Hepatic stellate cell (primary cell): Measurements from ENCODE around the gene PDP2.
A peak's percentile ranks its signal among the peaks of the same experiment; 100 is the strongest.
"Not testable (repeated sequence)": the region's sequence is repeated elsewhere in the genome, so short reads cannot be mapped to it uniquely, and the experiment has no call there.

Source experiments
- DNase-seq: peaks from one replicate; pipeline ENCODE4 v3.0.0; 2011; ENCODE audit warnings: low spot score

The PDP2 gene

DNA sequence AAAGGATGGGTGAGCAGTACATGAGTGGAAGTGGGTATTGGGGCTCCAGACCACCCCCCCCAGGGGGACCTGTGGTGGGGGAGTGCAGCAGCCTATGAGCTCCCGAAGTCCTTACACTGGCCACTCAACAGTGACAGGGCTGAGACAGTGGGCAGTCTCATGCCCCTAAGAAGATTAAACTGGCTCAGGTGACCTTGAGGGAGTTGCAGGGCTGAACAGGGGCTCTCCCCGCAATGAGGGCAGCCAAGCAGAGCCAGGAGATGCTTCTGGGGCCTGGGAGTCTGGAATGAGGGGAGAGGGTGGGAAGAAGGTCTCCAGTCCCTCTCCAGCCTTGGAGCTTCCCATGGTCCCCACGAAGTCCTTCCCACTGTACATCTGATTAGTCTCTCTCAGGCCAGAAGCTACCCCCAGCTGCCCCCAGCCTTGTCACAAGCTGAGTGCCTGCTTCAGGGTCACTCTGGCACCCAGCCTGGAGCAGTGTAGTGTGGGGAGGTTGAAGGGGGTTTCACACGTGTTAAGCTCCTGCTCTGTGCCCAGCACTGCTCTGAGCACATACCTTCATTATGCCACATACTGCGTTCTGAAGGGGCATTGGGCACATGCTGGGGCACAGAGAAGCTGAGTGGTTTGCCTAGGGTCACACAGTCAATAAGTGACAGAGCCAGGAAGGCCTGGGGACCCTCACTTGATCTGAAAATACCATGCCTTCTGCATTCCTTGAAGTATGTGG lies 39.4 kb downstream of the PDP2 start:
- DNase-seq = no peak

DNA sequence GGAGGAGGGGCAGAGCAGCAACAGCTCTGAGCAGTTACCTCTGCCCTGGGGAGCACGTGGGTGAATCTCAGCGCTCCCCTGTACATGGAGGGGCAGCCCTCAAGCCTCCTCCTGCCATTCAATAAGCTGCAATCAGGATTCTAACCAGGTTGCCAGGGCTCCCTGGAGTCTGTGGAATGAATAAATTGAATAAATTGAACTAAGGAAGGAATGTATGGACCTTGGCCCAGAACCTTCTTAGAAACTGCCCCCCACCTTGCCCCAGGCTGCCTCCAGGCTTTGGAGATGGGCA lies 39.9 kb downstream of the PDP2 start:
- no peak for DNase-seq

DNA sequence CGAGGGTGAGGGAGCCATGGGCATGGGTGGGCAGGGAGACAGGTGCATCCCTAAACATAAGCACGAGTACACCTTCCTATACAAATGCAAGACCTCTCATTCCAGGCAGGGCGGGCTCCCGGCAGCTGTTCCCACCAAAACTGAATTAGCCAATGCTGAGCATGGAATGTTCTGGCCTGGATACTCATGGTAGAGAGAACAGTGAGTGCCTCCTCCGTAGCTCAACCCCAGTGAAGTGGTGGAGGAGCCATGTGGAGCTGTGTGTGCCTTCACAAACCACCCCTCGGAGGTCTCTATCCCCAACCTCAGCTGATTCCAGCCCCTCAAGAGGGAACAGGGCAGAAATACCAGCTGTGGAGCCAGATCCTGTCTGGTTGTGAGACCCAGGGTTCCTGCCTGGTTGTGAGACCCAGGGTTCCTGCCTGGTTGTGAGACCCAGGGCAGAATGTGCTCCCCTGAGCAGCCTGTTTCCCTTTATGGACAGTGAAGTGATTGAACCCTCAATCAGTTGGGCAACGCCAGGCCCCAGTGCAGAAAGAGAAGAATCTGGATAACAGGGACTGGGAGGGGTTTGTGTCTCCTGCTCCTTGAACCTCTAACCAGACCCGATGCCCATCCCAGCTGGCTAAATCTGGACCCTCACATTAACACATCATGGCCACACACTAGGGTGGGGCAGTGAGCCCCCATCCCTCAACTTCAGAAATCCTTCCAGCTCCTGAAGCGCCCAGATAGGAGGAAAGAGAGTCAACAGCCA lies 40.8 kb downstream of the PDP2 start:
- DNase-seq = no peak

DNA sequence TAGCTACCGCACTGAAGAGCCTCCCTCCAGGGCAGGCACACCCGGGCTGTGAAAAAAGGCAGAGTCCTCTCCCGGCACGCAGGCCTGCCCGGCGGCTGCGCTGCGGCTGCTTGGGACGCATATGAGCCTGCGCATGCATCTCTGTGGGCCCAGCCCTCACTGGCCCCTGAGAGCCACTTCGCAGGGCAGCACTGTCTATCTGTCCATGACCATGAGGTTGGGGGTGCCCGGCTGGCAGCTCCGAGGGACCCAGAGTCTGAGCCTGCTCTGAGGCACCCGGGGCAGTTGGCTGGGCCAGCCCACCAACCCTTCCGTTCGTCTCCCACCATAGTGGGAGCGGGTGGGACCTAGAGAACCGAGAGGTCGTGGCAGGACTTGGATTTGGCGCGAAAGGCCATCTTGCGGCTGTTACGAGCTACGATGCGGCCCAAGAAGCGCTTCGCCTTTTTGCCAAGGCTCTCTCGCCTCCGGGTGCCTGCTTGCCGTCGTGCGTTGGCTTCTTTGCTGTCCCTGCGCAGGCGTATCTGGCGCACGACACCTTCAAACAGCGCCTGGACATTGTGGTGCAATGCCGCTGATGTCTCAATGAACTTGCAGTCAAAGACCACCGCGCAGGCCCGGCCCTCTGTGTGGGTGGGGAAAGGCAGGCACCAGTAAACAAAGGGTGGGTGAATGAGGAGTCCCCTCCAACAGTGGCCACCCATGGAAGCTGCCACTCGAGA lies 41.6 kb downstream of the PDP2 start:
- DNase-seq = no peak

DNA sequence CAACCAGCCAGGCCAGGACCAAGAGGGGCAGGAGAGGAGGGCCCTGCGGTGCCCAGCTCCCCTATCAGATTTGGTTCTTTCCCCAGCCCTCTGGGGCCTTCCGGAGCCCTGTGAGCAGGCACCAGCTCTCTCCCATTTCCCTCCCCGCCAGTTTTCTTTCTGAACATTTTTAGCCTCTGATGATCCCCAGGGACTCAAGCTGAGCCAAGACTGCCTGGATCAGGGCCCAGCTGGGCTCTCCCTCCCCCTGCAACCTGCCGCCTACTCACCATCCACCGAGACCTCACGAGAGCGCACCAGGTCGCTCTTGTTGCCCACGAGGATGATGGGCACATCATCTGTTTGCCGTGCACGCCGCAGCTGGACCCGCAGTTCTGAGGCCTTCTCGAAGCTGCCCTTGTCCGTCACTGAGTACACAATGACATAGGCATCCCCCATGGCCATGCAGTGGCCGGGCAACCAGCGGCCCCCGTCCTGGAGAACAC lies 43.0 kb downstream of the PDP2 start:
- DNase-seq = peak; percentile 96

DNA sequence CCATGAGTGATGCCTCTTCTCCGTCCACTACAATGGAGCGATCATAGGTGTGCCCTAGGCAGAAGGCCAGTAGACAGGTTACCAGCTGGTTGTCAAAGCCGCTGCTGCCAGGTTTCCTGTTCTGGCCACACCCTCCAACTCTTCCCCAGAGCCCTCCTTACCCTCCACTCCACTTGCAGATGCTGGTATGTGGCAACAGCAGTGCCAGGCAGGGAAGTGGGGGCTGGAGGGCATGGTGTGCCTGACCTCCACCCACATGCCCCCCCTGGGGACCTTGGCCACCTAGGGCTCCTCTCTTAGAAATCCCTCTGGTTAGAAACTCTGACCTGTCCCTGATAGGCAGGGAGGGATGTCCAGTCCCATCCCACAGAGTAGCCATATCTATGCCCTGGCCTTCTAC lies 43.6 kb downstream of the PDP2 start:
- no peak for DNase-seq

DNA sequence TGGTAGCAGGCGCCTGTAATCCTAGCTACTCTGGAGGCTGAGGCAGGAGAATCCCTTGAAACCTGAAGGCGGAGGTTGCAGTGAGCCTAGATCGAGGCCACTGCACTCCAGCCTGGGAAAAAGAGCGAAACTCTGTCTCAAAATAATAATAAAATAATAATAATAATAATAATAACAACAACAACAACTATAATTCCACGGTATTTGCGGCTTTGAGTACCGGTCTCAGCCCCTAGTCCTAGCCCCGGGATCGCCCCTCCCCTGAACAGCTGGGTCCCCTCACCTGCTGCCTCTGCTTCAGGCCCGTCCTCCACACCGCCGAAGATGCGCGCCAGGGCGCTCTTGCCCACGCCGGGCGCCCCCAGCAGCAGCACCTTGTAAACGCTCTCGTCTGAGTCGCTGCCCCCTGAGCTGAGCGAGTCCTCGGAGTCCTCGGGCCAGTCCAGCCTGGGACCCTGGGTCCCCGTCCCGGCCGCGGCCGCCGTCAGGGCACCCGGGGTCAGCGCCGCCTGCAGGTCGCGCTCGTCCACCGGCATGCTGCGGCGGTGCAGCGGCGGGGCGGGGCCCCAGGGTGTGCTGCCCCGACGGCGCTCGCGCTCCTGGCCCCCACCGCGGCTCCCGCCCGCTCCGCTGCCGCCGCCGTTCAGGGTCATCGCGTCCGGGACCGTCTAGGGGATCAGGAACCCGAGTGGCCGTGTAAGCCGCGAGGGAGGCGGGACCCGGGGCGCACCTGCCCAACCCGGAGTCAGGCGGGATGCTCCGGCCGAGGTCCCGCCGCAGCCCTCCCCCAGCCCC lies 44.4 kb downstream of the PDP2 start:
- DNase-seq = peak; percentile 63

DNA sequence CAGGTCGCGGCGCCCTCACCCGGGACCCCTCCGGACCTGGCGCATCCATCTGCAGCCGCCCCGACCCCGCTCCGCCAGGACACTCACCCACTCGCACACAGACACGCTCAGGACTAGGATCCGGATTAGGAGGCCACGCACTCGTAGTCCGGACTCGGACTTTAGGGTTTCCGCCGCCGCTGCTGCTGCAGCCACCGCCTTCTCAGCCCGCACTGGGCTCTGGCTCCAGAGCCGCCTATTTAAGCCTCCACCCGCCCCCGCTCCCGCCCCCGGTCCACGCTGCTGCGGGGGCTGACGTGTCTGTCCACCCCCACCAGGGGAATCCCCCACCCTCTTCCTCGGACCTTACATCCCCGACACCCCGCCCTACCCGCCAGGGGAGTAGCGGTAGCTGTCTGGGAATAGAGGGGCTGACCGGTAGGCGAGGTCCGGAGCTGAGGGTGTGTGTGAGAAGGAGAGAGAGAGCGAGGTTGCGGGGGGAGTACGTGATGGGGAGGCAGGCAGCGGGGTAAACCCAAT lies 45.1 kb downstream of the PDP2 start, which contains the start of gene RRAD:
TSS of gene RRAD (minus strand) at position 214 of the 519 bp plus-strand sequence. CDS start 356 bp downstream, outside the sequence.
- peak; percentile 76 for DNase-seq

DNA sequence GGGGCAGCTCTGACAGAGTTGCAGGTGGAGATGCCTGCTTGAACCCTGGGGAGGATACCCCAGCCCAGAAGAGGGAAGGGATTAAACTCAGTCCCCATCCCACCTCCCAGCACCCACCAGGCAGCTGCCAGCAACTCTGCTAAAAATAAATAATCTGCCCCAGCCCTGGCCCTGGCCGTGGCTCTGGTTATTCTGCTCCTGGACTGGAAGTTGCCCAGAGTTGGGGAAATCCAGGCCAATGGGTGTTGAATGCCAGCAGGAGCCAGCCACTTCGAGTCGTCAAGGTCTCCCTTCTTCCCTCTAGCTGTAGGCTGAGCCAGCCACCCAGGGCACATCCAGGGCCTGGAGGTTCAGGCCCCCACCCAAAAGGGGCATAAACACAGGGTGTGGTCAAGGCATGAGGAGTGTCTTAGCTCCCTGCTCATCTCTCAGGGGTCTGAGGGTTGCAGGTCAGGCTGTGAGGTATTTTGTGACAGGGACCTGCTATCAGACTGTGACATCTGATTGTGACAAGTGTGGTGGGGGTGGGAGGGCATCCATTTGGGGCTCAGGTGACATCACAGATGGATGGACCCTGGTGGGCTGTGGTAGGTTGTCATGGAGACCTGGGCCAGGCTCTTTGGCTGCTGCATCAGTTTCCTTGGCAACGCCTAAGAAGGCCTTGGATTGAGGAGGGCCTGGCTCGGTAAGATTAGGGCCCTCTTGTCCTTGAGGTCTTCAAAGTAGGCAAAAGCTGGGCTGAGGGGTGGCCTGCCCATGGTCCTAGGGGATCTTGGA lies 46.0 kb downstream of the PDP2 start:
- DNase-seq = peak; percentile 39

DNA sequence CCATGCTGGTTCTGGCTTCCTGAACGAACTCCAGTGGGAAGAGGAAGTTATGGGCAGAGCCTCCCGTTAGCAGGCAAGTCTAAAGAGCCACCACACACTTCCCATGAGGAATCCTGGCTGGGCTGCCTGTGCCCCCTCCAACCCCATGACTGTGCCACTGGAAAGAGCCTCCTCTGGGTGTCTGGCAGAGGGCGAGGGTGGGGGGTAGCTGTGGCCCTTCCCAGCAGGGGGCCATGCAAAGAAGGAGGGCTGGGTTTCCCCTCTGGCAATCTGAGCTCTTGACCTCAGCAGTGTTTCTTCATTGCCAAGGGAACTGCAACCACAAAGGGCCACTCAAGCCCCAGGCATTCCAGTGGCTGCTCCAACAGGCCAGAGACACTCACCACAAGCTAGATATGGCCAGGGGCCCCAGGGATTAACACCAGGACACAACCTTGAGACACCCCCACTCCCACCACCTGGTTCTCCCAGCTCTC lies 46.7 kb downstream of the PDP2 start:
- peak; percentile 94 for DNase-seq

DNA sequence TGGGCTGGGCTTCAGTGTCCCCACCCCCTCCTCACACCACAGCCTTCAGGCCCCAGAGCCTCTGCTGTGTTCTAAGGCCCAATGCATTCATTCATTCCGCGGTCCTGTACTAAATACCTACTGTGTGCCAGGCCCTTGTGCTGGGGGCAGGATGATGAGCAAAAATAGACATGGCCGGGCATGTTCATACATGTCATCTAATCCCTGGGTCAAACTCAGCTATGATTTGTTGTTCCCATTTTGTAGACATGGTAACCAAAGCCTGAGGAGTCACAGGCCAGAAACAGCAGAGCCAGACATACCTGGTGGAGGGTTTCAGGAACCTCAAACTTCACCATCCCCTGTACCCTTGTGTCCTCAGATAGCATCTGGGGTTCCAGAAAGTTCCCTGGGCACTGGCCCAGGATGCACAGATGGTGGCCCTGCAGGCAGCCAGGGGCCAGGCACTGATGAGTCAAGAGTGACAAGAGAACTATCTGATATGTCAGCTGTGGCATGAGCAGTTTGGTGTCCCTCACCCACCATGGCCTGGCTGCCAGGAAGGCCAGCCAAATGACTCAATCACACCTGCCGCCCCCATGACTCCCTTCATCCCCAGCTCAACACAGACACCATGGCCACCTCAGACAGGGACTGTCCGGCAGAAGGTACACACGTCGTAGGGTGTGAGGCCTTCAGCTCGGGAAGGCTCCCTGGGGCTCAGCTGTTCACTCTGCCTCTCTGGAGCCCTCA lies 47.8 kb downstream of the PDP2 start:
- peak; percentile 38 for DNase-seq

DNA sequence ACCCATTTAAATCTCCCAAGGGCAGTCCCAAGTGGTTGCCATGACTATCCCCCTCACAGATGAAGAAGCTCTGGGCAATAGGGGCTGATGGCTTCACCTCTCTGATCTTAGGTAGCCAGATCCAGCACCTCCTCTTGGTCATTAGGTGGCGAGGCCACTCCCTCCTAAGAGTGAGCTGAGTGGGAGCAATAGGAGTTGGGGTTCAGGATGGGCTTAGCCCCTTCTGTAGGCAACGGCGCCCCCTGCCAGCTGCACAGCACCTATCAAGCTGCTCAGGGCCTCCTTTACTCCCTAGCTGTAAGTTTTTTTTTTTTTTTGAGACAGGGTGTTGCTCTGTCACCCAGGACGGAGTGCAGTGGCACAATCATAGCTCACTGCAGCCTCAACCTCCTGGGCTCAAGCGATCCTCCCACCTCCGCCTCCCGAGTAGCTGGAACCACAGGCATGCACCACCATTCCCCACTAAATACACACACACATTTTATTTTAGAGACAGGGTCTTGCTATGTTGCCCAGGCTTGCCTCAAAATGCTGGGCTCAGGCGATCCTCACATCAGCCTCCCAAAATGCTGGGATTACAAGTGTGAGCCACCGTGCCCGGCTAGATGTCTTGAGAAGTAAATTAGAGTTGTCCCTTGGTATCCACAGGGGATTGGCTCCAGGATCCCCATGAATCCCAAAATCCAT lies 48.5 kb downstream of the PDP2 start:
- DNase-seq = peak; percentile 39

DNA sequence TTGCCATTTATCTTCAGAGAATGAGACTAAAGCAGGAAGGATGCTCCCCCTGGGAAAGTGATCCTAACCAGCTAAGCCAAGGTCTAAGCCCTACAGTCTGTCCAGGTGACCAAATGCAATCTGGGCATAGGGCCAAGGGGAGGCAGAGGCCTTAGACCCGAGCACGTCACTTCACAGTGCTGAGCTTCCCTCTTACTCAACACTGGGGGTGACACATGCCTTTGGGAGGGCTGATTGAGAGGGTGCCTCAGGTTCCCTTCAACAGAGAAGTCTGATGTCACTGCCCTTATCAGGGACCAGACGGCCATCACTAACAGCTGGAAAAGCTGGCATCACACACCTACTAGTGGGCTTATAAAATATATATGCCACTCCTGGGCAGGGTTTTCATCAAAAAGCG lies 49.9 kb downstream of the PDP2 start:
- DNase-seq = no peak

DNA sequence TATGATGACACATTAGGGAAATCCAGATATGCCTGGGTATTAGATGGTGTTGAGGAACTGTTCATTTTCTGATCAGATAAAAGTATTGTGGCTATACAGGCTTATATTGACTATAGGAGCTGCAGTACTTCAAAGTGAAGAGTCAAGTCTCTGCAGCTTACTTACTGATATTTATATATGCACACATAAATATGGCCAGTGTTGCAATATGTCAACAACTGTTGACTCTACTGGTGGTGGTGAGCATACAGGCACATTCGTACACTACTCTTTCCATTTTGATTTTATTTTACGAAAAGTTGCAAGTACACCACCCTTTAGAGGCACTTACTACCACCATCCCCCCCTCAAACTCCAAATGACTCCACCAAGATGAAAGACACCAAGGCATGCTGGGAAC lies 51.4 kb downstream of the PDP2 start:
- DNase-seq = no peak

DNA sequence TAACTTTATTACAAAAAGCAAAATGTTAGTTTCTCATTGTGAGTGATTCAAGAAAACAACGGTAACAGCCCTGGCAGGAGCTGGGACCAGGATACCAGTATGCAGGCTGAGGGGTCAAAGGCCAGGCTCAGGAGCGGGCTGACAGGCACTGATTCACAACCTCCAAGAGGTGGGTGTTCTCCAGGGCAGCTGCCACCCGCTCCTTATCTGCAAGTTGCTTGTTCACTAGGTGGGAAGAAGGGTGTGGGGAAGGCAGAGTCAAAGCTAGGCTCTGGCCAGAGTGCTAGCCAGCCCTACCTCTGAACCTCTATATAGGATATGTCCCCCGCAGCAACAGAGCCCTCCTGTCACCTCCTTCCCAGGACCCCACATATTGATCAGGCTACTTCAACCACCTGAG lies 51.8 kb downstream of the PDP2 start:
- DNase-seq = no peak

DNA sequence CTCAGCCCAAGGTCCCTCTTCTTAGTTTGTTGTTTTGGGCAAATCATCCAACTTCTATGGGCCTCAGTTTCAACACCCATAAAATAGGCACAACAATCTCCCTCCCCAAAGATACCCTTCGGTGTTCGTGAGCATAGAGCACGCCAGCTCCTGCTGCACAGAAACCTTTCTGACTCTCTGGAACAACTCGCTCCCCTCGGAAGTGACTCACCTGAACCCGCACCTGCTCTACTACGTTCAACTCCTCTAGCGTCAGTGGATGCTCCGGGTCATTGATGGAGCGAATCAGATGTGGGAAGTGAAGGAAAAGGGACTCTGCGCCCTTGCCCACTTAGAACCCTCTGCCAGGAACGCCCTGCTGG lies 53.4 kb downstream of the PDP2 start:
- peak; percentile 32 for DNase-seq

DNA sequence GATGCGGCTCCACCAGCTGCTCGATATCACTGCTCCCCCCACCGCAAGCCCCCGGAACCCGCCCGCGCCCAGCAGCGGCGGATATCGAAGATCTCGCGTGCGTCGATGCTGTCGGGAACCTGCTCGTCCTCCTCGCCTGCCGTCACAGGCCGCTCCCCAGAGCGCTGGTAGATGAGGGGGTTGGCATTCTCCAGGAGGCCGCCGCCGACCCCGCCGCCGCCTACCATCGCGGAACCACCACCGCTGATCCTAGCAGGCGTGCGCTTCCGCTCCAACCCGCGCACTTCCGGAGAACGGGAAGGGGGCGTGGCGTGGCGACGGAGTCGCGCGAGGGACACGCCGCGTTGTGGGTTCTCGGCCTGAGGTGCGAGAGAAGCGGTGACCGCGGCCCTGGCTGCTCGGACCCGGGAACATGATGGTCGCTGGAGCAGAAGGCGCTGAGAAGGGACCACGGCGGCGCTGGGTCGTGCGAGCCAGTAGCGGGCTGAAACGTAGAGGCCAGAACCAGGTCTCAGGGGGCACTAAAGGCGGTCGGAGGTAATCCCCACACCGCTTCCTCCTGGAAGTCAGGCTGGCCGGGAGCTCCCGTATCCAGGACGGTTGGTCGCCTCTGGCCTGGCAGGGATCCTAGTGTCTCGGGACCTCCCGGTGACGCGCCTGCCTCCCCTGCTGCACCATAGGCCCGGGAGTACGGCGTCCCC lies 54.0 kb downstream of the PDP2 start, which contains the start of gene CIAO2B:
TSS of gene CIAO2B (minus strand) at position 265 of the 701 bp plus-strand sequence. CDS start at position 227, 38 bp downstream.
- peak; percentile 93 for DNase-seq

DNA sequence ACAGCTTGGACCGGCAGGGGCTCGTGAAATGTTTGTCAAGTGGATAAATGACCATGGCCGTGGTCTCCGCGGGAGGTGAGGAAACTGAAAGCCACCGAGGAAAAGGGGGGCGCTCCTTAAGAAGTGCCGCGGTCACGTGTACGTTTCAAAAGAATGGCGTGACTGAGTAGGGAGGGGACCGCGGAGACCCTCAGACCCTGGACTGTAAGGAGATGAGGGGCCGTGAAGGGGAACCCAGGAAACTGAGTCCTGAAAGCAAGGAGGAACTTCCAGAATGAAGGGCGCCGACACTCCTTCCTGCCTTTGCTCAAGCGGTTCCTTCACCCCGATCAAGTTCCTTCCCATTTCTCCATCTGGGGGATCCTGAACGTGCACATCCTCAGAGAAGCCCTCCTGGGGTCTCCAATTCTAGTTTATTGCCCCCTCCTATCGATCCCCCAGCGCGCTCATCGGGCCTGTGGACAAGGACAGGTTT lies 54.6 kb downstream of the PDP2 start:
- not testable (repeated sequence) for DNase-seq
